Common myeloid progenitor, CD34-positive (primary cell): ENCODE results near the gene SNAPC1.
"Not testable (repeated sequence)": the region's sequence is repeated elsewhere in the genome, so short reads cannot be mapped to it uniquely, and the experiment has no call there.

Source experiments
- CTCF ChIA-PET: fragments of 350-600 bp; sonication (Branson Sonifier 250); formaldehyde crosslinking; loops from one replicate; lab custom pipeline; 2021; ENCODE audit warnings: antibody characterized with exemption; lab: Charles Lee
- POLR2A ChIA-PET: fragments of 350-600 bp; sonication (Branson Sonifier 250); formaldehyde crosslinking; loops from one replicate; lab custom pipeline; 2021; ENCODE audit warnings: antibody characterized with exemption; lab: Charles Lee
- DNase-seq, 3 donors: peaks; one replicate each; pipeline versions ENCODE4 v3.0.0 to v3.0.0-alpha.2; 2013
- H3K27ac ChIP-seq, 2 experiments: 1 replicate in 1 of 2; 2 replicates in 1 of 2; pipeline ENCODE4 v1.7.0; 2013; ENCODE audit warnings: inconsistent platforms in 2 of 2, low read length in 2 of 2, mild to moderate bottlenecking in 2 of 2, low read depth in 1 of 2, moderate library complexity in 1 of 2; ENCODE audit not compliant: severe bottlenecking in 2 of 2, insufficient read depth in 1 of 2, poor library complexity in 1 of 2
- H3K27me3 ChIP-seq, 5 experiments: replicated peaks in 2 of 5; 1 replicate in 3 of 5; 2 replicates in 2 of 5; pipeline versions ENCODE4 v1.6.1 to v1.7.0; 2013; ENCODE audit warnings: low read length in 4 of 5, mild to moderate bottlenecking in 2 of 5, moderate library complexity in 2 of 5, inconsistent platforms in 1 of 5; ENCODE audit not compliant: insufficient read depth in 5 of 5, control insufficient read depth in 4 of 5
- H3K36me3 ChIP-seq, 4 experiments: 1 replicate in 2 of 4; 2 replicates in 2 of 4; pipeline versions ENCODE4 v1.6.1 to v1.7.0; 2013; ENCODE audit warnings: low read length in 3 of 4, control low read depth in 1 of 4, mild to moderate bottlenecking in 1 of 4; ENCODE audit not compliant: control insufficient read depth in 4 of 4, insufficient read depth in 4 of 4
- H3K4me1 ChIP-seq, 4 experiments: 1 replicate in 3 of 4; 2 replicates in 1 of 4; pipeline versions ENCODE4 v1.6.1 to v1.7.1; 2013; ENCODE audit warnings: low read length in 3 of 4, mild to moderate bottlenecking in 3 of 4, control low read depth in 1 of 4, inconsistent platforms in 1 of 4, moderate library complexity in 1 of 4; ENCODE audit not compliant: control insufficient read depth in 4 of 4, insufficient read depth in 4 of 4; ENCODE audit errors: control extremely low read depth in 1 of 4
- H3K4me3 ChIP-seq, 7 experiments: 1 replicate in 4 of 7; 2 replicates in 3 of 7; pipeline versions ENCODE4 v1.5.1 to v1.7.0; 2013; ENCODE audit warnings: mild to moderate bottlenecking in 7 of 7, low read length in 6 of 7, moderate library complexity in 6 of 7, inconsistent platforms in 2 of 7, low read depth in 2 of 7, control low read depth in 1 of 7; ENCODE audit not compliant: insufficient read depth in 4 of 7, control insufficient read depth in 1 of 7; ENCODE audit errors: extremely low read depth in 1 of 7
- H3K9me3 ChIP-seq, 5 experiments: 1 replicate in 4 of 5; 2 replicates in 1 of 5; pipeline versions ENCODE4 v1.6.1 to v1.7.1; 2013; ENCODE audit warnings: low read length in 4 of 5, mild to moderate bottlenecking in 2 of 5, inconsistent platforms in 1 of 5, low read depth in 1 of 5, moderate library complexity in 1 of 5; ENCODE audit not compliant: control insufficient read depth in 4 of 5, insufficient read depth in 2 of 5; ENCODE audit errors: control extremely low read depth in 1 of 5
- WGBS: methylation state at CpG from one replicate; pipeline ENCODE4 v1.1.5; 2013; ENCODE audit not compliant: insufficient coverage; 5-methylcytosine and 5-hydroxymethylcytosine counted together

The SNAPC1 gene

DNA sequence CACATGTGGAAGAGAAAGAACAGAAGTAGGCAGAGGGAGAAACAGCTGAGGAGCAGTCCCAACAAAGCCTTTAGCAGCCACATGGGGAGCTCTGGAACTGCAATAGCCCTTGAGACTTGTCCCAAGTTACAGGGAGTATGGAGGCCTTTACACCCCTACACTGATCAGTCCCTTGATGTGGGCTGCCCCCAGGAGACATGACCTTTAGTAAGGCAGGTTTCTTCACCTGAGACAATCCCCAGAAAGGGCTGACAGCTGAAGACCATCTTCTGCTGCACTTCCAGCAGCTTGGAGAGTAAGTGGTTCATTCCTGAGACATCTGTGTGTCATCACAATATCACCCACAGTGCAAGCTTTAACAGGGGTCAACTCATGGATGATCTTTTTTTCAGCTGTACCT is 8.6 kb upstream of the SNAPC1 start:
- ChIA-PET POLR2A (no interaction called here), CTCF (interaction anchor here (2.2 to 3.4 kb wide), 2 partner anchors 8 to 12 kb away, joined by 12 to 19 read pairs; partner anchors contain the start of gene SNAPC1)
- no peak overlapping the region for H3K4me3 ChIP-seq
- peaks cover 0 to 2% (median 0%) of the 10 kb centered on the region in 4 experiments for H3K36me3 ChIP-seq
- no peak overlapping the region for H3K27ac ChIP-seq
- peak in 1 of 3 donors; percentile 23 for DNase-seq
- H3K27me3 ChIP-seq = no peaks in the 10 kb centered on the region
- H3K9me3 ChIP-seq = no peaks in the 10 kb centered on the region
- H3K4me1 ChIP-seq = peaks cover 0 to 28% (median 15%) of the 10 kb centered on the region in 4 experiments

DNA sequence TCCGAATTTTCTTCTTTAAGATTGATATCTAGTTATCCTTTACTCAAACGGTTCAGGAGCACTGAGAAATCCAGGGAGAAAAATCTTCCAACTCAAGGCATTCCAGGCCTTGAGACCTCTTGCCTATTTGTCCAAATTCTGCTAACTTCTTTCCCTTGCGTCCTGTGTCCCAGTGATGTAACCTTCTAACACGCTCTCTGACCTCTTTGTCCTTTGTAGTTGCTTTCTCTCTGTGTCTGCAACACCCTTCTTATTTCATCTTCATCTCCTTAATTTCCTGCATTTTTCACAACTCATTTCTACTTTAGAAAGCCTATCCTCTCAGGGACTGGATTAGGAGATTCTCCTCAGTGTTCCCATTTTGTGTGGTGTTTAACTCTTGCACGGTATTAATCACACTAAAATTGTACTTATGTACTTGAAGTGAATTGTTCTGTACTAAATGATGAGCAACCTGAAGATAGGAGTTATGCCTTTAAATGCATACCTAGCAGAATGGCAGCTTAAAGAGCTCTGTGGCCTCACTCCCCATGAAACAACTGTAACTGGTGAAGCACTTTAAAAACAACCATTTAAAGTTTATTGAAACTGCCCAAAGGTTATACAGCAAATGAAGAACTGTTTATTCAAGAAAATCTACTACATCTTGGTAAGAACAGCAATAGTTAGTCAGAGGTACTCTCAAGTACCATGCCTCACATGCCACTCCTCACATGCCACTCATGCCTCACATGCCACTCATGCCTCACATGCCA is 7.4 kb upstream of the SNAPC1 start:
- Histone ChIP-seq H3K36me3 (no peaks in the 10 kb centered on the region), H3K9me3 (no peaks in the 10 kb centered on the region), H3K27me3 (no peaks in the 10 kb centered on the region), H3K27ac (no peak overlapping the region), H3K4me3 (no peak overlapping the region), H3K4me1 (peaks cover 0 to 27% (median 15%) of the 10 kb centered on the region in 4 experiments)
- CTCF ChIA-PET = no interaction called here
- POLR2A ChIA-PET = no interaction called here
- WGBS = 94% methylated on average over 3 of the region's 5 CpGs
- no peak for DNase-seq

DNA sequence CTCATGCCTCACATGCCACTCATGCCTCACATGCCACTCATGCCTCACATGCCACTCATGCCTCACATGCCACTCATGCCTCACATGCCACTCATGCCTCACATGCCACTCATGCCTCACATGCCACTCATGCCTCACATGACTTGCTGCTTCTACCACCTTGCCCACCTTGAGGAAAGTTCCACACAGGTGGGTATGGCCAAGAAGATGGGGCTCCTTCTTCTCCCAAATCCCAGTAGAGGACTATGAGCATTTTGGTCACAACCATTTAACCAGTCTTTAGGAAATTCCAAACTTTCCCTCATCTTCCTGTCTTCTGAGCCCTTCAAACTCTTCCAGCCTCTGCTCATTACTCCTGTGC is 6.9 kb upstream of the SNAPC1 start:
- H3K36me3 ChIP-seq, H3K9me3 ChIP-seq, CTCF ChIA-PET, H3K27me3 ChIP-seq, POLR2A ChIA-PET, H3K27ac ChIP-seq, H3K4me3 ChIP-seq, DNase-seq: not testable (repeated sequence)
- H3K4me1 ChIP-seq = peaks cover 0 to 21% (median 13%) of the 10 kb centered on the region in 4 experiments

DNA sequence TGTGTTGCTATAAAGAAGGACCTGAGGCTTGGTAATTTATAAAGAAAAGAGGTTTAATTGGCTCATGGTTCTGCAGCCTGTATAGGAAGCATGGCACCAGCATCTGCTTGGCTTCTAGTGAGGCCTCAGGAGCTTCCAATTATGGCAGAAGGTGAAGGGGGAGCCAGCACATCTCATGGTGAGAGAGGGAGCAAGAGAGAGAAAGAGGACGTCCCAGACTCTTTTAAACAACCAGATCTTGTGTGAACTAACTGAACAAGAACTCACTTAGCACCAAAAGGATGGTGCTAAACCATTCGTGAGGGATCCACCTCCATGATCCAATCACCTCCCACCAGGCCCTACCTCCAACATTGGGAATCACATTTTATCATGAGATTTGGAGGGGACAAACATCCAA is 6.1 kb upstream of the SNAPC1 start:
- H3K27me3 ChIP-seq = no peaks in the 10 kb centered on the region
- no peaks in the 10 kb centered on the region for H3K36me3 ChIP-seq
- 100% methylated on average over 1 of the region's 2 CpGs for WGBS
- CTCF ChIA-PET = interaction anchor here (1.8 kb wide), 1 partner anchor 14 kb away, joined by 6 read pairs; no protein-coding TSS in a partner anchor
- no peak overlapping the region for H3K27ac ChIP-seq
- POLR2A ChIA-PET = no interaction called here
- H3K4me1 ChIP-seq = peaks cover 0 to 16% (median 8%) of the 10 kb centered on the region in 4 experiments
- H3K9me3 ChIP-seq = no peaks in the 10 kb centered on the region
- H3K4me3 ChIP-seq = no peak overlapping the region
- no peak for DNase-seq

DNA sequence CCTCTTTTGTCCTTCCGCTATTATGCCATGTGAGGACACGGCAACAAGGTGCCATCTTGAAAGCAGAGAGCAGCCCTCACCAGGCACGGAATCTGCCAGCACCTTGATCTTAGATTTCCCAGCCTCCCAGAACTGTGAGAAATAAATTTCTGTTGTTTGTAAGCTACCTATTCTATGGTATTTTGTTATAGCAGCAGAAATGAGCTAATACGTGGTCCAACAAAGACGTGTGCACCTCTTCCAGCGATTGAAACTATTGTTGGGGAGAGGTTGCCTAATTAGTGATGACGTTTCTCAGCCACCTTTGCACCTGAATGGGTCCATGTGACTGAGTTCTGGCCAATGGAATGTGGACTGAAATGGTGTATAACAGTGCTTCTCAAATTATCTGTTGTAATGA is 2.3 kb upstream of the SNAPC1 start:
- WGBS = 97% methylated on average over 6 of the region's 7 CpGs
- H3K4me1 ChIP-seq = peaks cover 5 to 28% (median 18%) of the 10 kb centered on the region in 4 experiments
- no peak overlapping the region for H3K27ac ChIP-seq
- ChIA-PET CTCF (interaction anchor here (0.7 to 1.2 kb wide), 3 partner anchors 9 to 78 kb away, joined by 3 read pairs; no protein-coding TSS in a partner anchor), POLR2A (interaction anchor here (3.0 kb wide), 1 partner anchor 8 kb away, joined by 17 read pairs; no protein-coding TSS in a partner anchor)
- DNase-seq = no peak
- no peaks in the 10 kb centered on the region for H3K36me3 ChIP-seq
- H3K9me3 ChIP-seq = no peaks in the 10 kb centered on the region
- H3K4me3 ChIP-seq = no peak overlapping the region
- H3K27me3 ChIP-seq = no peaks in the 10 kb centered on the region

DNA sequence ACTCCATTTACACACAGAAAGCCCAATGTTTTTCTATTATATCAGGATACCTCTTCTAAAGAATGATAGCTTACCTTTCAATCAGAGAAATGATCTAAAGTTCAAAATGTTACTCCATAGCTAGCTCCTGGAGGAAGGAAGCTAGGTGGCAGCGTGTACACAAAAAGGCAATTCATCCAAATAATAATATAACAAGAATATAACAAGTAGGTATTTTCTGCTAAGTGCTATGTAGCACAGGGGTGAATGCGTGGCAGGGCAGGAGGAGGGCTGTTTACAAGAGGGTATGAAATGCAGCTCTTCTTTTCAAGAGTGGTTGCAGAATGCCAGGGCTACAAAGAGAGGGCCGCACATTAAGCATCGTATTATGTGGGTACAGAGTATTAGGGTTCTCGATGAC is 663 bp upstream of the SNAPC1 start:
- no peaks in the 10 kb centered on the region for H3K27me3 ChIP-seq
- ChIA-PET CTCF (interaction anchor here (0.5 to 2.5 kb wide), 10 partner anchors 9 to 301 kb away, joined by 3 to 19 read pairs (median 5); no protein-coding TSS in a partner anchor), POLR2A (interaction anchor here (1.3 to 3.0 kb wide), 2 partner anchors 10 to 12 kb away, joined by 6 to 17 read pairs; no protein-coding TSS in a partner anchor)
- H3K36me3 ChIP-seq = peaks cover 0 to under 1% (median 0%) of the 10 kb centered on the region in 4 experiments
- H3K9me3 ChIP-seq = no peaks in the 10 kb centered on the region
- H3K27ac ChIP-seq = peak overlapping the region; percentile 83 to 88
- WGBS = 80% methylated on average over 2 of the region's 5 CpGs
- H3K4me1 ChIP-seq = peaks cover 5 to 28% (median 20%) of the 10 kb centered on the region in 4 experiments
- DNase-seq = no peak
- peak overlapping the region in 6 of 7 experiments; percentile 65 to 97 (median 94) for H3K4me3 ChIP-seq
